ENCODE data around the gene CA9.
"Not testable (repeated sequence)": the region's sequence is repeated elsewhere in the genome, so short reads cannot be mapped to it uniquely, and the experiment has no call there.

DNA sequence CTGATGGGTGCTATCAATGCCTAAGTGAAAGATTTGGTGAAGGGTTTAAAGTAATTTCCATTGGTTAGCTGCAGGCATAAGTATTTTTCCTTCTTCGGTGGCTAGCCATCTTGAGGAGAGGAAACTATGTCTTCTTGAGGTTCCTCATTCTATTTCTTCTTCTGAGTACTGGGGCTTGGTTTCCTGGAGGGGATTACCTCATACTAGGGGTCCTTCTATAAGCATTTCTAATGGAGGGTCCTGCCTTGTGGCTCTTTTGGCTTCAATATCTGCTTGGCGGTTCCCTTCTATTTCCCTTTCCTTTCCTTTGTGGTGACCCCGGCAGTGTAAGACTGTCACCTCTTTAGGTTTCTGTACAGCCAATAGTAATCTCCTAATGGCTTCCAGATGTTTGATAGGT, 32.2 kb upstream of the CA9 start:
- not testable (repeated sequence) for TF ChIP-seq CTCF (IDR thresholded peaks at IDR 0.05); POLR2AphosphoS5 (IDR thresholded peaks at IDR 0.05; ENCODE audit: insufficient read depth in 1 of 2, low read depth in 1 of 2)

Measured in vagina (tissue), 2 donors.